HK-2 (cell line): ENCODE measurements around the gene CUL4B.
A peak's percentile ranks its signal among the peaks of the same experiment; 100 is the strongest.
"Not testable (repeated sequence)": the region's sequence is repeated elsewhere in the genome, so short reads cannot be mapped to it uniquely, and the experiment has no call there.

Source experiments
- DNase-seq: peaks from one replicate; pipeline ENCODE4 v3.0.0-alpha.2; 2018; ENCODE audit not compliant: unreplicated experiment

Gene CUL4B

DNA sequence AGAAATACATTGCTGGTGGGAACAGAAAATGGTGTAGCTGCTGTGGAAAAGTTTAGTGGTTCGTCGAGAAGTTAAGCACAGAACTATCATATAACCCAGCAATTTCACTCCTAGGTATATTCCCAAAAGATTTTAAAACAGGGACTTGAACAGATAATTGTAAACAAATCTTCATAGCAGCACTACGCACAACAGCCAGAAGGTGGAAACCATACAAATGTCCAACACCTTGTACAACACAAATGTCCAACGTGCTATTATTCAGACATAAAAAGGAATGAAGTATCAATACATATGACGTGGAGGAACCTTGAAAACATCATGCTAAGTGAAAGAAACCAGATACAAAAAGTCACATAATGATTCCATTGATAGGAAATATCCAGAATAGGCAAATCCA is 37.9 kb downstream of the CUL4B start:
- no peak for DNase-seq

DNA sequence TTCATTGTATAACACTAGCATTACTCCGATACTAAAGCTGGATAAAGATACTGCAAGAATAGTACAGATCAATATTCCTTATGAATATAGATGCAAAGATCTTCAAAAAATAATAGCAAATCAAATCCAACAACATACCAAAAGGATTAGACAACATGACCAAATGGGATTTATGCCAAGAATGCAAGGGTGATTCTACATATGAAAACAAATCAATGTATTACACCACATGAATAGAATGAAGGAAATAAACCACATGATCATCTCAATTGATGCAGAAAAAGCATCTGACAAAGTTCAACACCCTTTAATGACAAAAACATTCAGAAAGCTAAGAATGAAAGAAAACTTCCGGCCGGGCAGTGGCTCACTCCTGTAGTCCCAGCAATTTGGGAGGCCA is 42.8 kb downstream of the CUL4B start:
- DNase-seq = no peak

GRCh38 chrX:120514236-120514635 is 46.5 kb downstream of the CUL4B start:
- DNase-seq = no peak

DNA sequence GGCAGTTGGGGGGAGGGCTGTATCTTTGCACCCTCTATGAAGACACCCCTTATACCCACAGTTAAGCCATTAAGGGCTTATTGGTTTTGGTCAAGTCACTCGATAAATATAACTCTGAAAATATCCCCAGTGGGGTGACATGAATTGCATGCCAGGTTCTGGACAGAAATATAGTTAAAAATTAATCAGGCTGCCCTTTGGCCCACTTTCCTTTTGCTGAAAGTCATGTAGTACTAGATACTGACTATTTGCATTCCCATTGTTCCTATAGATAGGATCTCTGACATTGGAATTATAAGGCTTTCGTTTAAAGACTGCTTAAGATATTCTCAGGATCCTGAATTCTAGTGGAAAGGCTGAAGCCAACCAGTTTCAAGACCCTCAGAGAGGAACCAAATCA is 48.1 kb downstream of the CUL4B start:
- no peak for DNase-seq

DNA sequence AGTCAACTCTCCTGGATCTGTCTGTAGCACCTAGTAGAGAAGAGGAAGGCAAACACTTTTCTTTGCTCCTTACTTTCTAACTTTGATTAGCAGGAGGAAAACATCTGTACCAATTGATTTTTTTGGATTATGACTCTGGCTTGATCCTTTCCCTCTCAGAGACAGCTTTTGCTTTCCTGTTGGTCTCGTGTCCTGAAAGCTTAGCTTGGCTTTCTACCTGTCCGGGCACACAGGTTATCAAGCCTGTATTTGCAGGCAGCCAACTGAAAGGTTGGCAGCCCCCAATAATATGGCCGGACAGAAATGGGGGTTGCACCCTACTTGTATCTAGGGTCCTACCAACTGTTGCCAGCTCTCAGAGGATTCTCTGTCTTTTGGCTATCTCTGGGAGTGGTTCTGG is 48.5 kb downstream of the CUL4B start:
- DNase-seq = no peak

DNA sequence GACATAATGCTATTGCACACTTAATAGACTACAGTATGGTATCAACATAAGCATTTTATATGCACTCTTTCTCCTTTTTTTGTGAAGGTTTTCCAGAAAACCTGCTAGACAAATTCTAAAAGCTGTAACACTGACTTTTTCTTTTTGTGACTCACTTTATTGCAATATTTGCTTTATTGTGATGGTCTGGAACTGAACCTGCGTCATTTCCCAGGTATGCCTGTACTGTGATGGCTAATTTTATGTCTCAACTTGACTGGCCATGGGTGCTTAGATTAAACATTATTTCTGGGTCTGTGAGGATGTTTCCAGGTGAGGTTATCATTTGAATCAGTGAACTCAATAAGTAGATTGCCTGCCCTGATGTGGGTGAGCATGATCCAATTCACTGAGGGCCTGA is 56.2 kb downstream of the CUL4B start:
- no peak for DNase-seq

DNA sequence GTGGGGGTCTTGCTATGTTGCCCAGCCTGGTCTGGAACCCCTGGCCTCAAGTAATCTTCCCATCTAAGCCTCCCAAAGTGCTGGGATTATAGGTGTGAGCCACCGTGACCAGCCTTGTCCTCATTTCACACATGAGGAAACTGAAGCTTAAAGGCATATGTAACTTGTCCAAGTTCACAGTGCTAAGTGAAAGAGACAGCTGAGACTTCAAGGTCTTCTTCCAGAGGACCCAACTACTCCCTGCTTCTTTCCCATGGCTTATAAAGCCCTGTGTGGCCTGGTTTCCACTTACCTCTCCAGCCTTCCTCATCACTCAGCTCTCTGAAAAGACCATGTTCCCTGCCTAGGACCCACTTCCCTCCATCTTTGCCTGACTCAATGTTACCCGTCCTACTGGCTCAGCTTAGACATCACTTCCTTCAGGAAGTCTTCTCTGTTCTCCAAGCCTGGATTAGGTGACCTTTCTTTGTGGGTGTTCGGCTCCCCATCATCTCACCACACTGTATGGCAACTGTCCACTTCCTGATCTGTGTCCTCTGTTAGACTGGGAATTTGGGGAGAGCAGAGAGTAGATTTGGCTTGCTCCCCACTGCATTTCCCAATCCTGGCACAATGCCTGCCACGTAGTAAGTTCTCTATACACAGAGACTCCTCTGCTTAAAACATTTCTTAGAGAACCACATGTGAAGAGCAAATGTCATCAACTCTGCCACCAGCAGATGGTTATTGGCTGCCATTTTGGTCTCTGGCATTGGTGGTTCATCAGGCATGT is 61.3 kb downstream of the CUL4B start:
- DNase-seq = no peak

GRCh38 chrX:120490119-120490518 is 70.6 kb downstream of the CUL4B start:
- not testable (repeated sequence) for DNase-seq

GRCh38 chrX:120486786-120487185 is 74.0 kb downstream of the CUL4B start:
- no peak for DNase-seq

DNA sequence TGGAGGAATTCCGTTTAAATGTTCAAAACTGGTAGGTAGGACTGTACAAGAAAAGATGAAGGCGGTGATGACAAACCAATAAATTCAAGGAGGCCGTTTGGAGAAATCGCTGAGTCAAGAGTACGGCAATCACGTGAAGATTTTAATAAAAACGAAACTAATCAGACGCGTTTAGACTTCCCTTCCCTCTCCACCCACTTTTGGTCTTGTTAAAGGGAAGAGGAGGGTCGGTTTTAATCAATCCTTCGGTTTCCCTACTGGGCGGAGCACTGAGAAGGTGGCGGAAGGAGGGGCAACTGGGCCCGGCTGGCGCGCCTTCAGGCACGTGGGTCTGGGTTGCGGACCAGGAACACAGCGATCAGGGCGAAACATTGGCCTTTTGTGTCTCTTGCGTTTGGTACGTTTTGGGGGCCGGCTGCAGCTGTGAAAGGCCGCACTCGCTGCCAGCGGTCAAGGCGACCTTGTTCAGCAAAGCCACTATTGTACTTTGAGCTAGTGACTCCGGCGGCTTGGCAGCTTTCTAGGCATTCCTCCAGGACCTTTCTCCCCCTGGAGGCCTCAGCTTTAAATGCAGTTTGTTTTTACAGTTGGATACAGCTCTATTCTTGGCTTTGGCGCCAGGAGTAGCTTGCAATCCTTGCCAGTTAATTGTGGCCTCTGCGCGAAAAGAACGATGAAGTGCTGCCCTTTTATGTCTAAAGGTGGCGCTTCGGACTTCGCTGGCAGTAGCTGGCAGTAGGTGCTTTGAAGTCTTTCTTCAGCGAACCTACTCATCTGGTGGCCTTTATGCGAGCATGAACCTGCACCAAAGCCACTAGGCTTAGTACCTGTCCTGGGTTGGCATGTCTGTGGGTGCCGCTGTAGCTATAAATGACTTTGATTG is 74.9 kb downstream of the CUL4B start:
- peak; percentile 70 for DNase-seq

GRCh38 chrX:120485315-120485637 is 75.5 kb downstream of the CUL4B start:
- DNase-seq = no peak

DNA sequence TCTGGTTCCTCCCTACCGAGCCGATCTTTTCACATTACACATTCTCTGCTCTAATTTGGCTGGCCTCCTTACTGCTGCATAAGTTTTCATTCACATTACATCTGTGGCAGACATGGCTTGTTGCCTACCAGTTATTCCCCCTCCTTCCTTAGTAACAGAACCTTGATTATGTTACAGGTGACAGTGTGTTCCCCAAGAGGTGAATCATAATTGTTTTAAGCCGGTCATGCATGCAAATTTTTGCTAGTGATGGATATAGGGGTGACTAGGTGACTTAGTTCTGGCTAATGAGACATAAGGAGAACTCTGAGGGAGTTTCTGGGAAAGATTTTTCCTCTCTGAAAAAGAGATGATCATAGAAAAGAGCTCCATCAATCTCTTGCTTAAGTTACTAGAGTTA is 83.3 kb downstream of the CUL4B start:
- DNase-seq = no peak

- no peak for DNase-seq
Observed at GRCh38 chrX:120476714-120477113, 84.0 kb downstream of the CUL4B start.

- not testable (repeated sequence) for DNase-seq
Observed at GRCh38 chrX:120475447-120475846, 85.3 kb downstream of the CUL4B start.
